Mesothelial cell of epicardium (in vitro differentiated cells): ENCODE data around the gene SRGAP2C. TPM values are rescaled to one million over a fixed set of nuclear protein-coding genes. Genes with fewer than 3 reads are reported as not detected.
A peak's percentile ranks its signal among the peaks of the same experiment; 100 is the strongest.
"Not testable (repeated sequence)": the region's sequence is repeated elsewhere in the genome, so short reads cannot be mapped to it uniquely, and the experiment has no call there.

Experiments used
- DNase-seq, 2 experiments: peaks; one replicate each; pipeline ENCODE4 v3.0.0; 2021; ENCODE audit warnings: low spot score in 2 of 2; ENCODE audit not compliant: unreplicated experiment in 2 of 2
- H3K27ac Mint-ChIP-seq: 2 replicates; pipeline ENCODE4 v1.8.0; 2021; ENCODE audit warnings: mixed read lengths
- H3K27me3 Mint-ChIP-seq: 2 replicates; pipeline ENCODE4 v1.8.0; 2021; ENCODE audit warnings: low read depth, mixed read lengths
- H3K36me3 Mint-ChIP-seq: 2 replicates; pipeline ENCODE4 v1.8.0; 2021; ENCODE audit warnings: mixed read lengths
- H3K4me1 Mint-ChIP-seq: 2 replicates; pipeline ENCODE4 v1.8.0; 2021; ENCODE audit warnings: mixed read lengths
- H3K4me3 Mint-ChIP-seq: 2 replicates; pipeline ENCODE4 v1.8.0; 2021; ENCODE audit warnings: mild to moderate bottlenecking, moderate library complexity, mixed read lengths
- H3K9me3 Mint-ChIP-seq: 2 replicates; pipeline ENCODE4 v1.8.0; 2021; ENCODE audit warnings: mixed read lengths
- total RNA-seq: library from RNA; stranded (reverse); gene quantifications from 3 replicates; pipeline ENCODE4 v1.2.1, GENCODE V29; 2021

SRGAP2C gene
- total RNA-seq, 1 donor from 2014 or later: 20.9 TPM

DNA sequence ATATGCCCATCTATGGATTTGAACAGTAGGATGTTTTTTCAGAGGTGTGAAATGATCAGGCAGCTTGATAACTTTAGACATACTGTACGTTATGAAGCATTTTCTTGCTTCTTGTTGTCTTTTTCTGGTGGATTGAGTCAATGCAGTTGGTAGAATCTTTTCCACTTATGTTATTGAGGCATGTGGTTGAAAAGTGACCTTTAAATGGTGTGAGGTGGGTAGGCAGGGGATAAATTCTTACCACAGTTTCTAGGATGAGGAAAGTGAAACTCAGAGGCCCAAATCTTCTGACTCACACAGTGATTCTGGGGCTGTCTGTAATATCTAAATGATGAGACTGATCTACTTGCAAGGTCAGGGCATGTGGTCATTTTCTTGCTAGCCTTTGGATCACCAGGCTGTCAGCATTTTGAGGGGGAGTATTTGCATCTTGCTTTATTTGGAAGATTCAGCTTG, 79.0 kb downstream of the SRGAP2C start:
- H3K36me3 Mint-ChIP-seq, H3K27ac Mint-ChIP-seq, H3K4me1 Mint-ChIP-seq, H3K27me3 Mint-ChIP-seq, H3K9me3 Mint-ChIP-seq, DNase-seq, H3K4me3 Mint-ChIP-seq: not testable (repeated sequence)

- H3K27ac Mint-ChIP-seq, H3K9me3 Mint-ChIP-seq: not testable (repeated sequence)
These were observed 82.3 kb downstream of the SRGAP2C start for GRCh38 chr1:121267072-121267471.

GRCh38 chr1:121269309-121269708, 84.5 kb downstream of the SRGAP2C start:
- H3K9me3 Mint-ChIP-seq, H3K36me3 Mint-ChIP-seq, DNase-seq, H3K4me3 Mint-ChIP-seq, H3K27ac Mint-ChIP-seq, H3K27me3 Mint-ChIP-seq, H3K4me1 Mint-ChIP-seq: not testable (repeated sequence)

More at GRCh38 chr1:121267072-121267471, 82.3 kb downstream of the SRGAP2C start:
- H3K4me1 Mint-ChIP-seq, H3K36me3 Mint-ChIP-seq, DNase-seq, H3K27me3 Mint-ChIP-seq, H3K4me3 Mint-ChIP-seq: not testable (repeated sequence)

- H3K27ac Mint-ChIP-seq: peak overlapping the region; percentile 87
- H3K4me1 Mint-ChIP-seq, H3K27me3 Mint-ChIP-seq, H3K36me3 Mint-ChIP-seq, H3K4me3 Mint-ChIP-seq, H3K9me3 Mint-ChIP-seq, DNase-seq: not testable (repeated sequence)
These were observed 85.2 kb downstream of the SRGAP2C start for GRCh38 chr1:121269973-121270372.

- H3K27me3 Mint-ChIP-seq: not testable (repeated sequence)
These were observed 86.5 kb downstream of the SRGAP2C start for GRCh38 chr1:121271143-121271715.

DNA sequence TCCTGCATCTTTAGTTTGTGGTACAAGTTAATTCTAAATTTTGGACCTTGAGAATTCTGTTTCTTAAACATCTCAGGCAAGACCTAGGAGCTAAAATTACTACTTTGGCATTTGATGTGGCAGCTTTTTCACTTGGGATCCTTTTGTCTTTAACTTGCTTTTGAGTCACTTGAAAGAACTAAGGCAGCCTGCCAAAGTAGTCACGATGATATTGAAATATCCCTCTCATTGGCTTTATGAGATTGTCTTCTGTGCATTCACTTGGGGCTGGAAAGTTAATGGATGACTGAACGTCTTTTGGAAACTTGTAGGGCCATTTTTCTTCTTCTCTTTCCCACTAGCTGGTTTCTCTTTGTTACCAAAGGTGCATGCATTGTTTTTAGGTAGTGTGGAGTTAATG, 90.7 kb downstream of the SRGAP2C start:
- not testable (repeated sequence) for H3K27ac Mint-ChIP-seq, H3K27me3 Mint-ChIP-seq, H3K36me3 Mint-ChIP-seq, H3K4me3 Mint-ChIP-seq, H3K4me1 Mint-ChIP-seq, H3K9me3 Mint-ChIP-seq, DNase-seq

More at GRCh38 chr1:121271143-121271715, 86.5 kb downstream of the SRGAP2C start:
- H3K27ac Mint-ChIP-seq, DNase-seq, H3K36me3 Mint-ChIP-seq, H3K4me3 Mint-ChIP-seq, H3K9me3 Mint-ChIP-seq, H3K4me1 Mint-ChIP-seq: not testable (repeated sequence)

DNA sequence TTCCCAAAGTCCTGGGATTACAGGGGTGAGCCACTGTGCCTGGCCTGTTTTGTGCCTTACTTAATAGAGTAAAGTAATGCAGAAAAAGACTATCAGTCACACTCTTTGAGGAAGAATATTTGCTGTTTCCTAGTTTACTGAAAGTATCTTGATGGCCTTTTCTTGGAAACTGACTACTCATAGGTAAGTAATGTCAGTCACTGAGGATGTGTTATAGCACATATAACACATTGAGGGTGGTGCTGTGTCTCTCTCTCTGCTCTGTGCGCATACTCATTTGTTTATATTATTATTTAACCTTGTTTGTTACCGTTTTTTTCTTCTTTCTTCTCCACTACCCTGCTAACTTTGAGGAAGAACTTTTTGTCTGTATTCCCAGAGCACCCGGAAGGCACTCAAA, 93.4 kb downstream of the SRGAP2C start:
- not testable (repeated sequence) for H3K9me3 Mint-ChIP-seq, DNase-seq, H3K27me3 Mint-ChIP-seq, H3K4me3 Mint-ChIP-seq, H3K27ac Mint-ChIP-seq, H3K4me1 Mint-ChIP-seq, H3K36me3 Mint-ChIP-seq

DNA sequence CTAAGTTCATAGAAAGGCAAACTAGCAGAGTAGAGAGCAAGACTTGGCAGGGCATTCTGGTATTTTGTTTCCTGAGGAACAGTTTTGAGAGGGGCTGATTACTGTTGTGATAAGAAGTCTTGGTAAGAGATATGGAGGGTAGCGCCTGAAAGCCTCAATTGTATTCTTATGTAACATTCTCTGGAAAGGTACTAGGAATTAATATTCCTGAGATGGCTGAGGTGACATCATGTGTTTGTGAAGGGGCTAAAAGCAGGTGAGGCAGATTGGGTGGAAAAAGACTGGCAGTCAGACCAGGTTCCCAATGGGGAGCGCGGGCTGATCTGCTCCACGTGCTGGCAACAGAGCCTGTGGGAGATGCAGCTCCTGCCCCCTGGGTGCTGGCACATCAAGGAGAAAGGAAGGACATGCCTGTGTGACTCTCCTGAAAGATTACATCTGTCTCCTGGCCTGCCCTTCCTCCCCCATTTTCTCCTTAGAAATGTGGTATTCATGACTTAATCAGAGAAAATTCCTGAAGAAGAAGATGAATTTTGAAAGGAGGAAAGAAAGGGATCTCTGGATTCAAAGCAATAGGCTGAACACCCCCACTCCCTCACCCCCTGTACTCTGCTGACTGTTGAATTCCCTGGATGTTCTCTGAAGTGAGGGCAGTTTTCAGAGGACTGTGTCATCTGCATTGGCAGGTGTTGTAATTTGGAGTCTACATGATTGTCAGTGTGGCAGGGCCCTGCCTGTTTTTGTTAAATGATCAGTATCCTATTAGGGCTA, 94.2 kb downstream of the SRGAP2C start:
- not testable (repeated sequence) for H3K36me3 Mint-ChIP-seq, DNase-seq, H3K27me3 Mint-ChIP-seq, H3K4me3 Mint-ChIP-seq, H3K9me3 Mint-ChIP-seq, H3K4me1 Mint-ChIP-seq, H3K27ac Mint-ChIP-seq

DNA sequence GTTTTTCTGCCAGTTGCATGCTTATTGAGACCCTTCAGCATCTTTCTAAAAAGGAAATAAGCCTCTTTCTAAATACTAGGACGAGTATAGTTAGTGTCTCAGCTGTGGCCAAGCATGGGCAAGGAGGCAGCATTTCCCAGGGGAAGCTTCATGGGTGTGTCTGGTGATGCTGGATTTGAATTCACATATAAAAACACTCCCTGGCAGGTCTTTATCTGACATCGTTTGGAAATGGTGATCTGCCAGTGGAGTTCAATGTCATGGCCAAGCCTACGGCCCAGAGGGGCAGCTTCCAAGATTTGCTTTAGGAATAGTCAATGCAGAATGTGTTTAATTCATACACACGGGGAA, 94.7 kb downstream of the SRGAP2C start:
- H3K4me3 Mint-ChIP-seq, H3K36me3 Mint-ChIP-seq, DNase-seq, H3K4me1 Mint-ChIP-seq, H3K27me3 Mint-ChIP-seq, H3K27ac Mint-ChIP-seq, H3K9me3 Mint-ChIP-seq: not testable (repeated sequence)

DNA sequence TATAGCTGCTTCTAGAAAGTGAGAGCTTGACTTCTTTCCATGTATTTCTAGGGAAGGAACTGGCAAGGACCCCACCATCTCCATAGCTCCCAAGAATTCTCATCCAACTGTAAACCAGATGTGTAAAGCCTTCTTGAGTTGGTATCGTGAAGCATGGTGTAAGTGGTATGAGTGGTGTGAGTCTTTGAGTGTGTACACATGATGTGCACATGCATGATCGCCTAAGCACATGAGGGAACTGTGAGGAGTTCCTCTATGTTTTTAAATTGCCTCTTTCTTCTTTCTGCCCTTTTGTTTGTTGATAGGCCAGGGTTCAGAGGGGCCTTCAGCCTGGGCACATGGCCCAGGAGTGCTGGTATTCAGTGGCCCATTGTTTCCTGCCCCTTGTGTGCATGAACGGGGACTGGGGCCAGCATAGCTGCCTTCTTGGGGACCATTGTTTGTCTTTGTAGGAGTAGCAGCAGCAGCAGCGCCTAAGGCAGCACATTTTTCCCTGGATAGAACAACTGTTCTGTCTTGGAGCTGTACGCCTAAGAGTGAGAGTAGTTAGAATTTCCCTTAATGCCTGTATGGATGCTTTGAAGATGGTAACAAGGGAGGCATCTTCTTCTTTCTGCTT, 96.0 kb downstream of the SRGAP2C start:
- H3K36me3 Mint-ChIP-seq, H3K4me3 Mint-ChIP-seq, DNase-seq, H3K4me1 Mint-ChIP-seq, H3K27ac Mint-ChIP-seq, H3K27me3 Mint-ChIP-seq, H3K9me3 Mint-ChIP-seq: not testable (repeated sequence)

DNA sequence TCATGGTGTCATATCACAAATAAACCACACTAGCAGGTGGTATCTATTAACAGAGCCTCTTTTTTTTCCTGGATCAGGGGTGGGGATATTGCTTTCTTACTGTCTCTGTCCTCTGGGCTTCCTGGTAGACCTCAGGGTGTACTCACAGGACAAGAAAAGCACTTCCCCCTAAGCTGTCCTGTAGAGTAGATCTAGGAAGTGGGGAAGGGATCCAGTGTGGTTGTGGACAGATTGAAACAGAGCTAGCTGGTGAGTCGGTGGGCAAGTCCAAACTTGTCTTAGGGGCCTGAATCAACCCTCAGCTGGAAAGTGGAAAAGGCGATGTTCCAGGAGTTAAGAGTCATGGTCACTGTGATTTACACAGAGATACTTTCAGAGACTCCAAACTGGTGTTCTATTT, 96.7 kb downstream of the SRGAP2C start:
- H3K4me1 Mint-ChIP-seq, H3K27me3 Mint-ChIP-seq, H3K9me3 Mint-ChIP-seq, H3K27ac Mint-ChIP-seq, H3K36me3 Mint-ChIP-seq, H3K4me3 Mint-ChIP-seq, DNase-seq: not testable (repeated sequence)

- H3K27ac Mint-ChIP-seq, H3K9me3 Mint-ChIP-seq, H3K27me3 Mint-ChIP-seq, H3K4me3 Mint-ChIP-seq, H3K4me1 Mint-ChIP-seq, H3K36me3 Mint-ChIP-seq, DNase-seq: not testable (repeated sequence)
These were observed 98.9 kb downstream of the SRGAP2C start for GRCh38 chr1:121283587-121284180.

DNA sequence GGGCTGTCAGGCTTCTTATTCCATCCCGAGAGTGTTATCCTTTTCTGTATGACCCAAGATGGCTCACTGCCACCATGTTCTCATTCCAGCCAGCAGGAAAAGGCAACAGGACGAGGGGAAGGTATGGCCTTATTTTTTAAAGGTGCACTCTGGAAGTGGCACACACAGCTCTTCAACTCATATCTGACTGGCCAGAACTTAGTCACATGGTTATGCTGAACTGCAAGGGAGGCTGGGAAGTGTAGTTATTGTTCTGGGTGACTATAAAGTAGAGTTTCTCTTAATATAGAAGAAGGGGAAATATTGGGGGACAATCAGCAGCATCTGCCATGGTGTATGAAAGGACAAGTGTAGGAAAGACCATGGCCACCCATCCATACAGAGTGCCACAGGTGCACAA, 107.8 kb downstream of the SRGAP2C start:
- H3K27ac Mint-ChIP-seq, H3K4me1 Mint-ChIP-seq, H3K36me3 Mint-ChIP-seq, H3K27me3 Mint-ChIP-seq, H3K9me3 Mint-ChIP-seq, DNase-seq, H3K4me3 Mint-ChIP-seq: not testable (repeated sequence)
